Measurements from ENCODE around the gene SLC35F6. TPM values are rescaled to one million over a fixed set of nuclear protein-coding genes. Genes with fewer than 3 reads are reported as not detected.

Gene SLC35F6
- total and polyA plus RNA-seq, 9 of the 15 experiments (the other 6 are each of a cell fraction or from before 2014, with no cell fraction given), result 11.9 to 47.3 (median 22.5) TPM

DNA sequence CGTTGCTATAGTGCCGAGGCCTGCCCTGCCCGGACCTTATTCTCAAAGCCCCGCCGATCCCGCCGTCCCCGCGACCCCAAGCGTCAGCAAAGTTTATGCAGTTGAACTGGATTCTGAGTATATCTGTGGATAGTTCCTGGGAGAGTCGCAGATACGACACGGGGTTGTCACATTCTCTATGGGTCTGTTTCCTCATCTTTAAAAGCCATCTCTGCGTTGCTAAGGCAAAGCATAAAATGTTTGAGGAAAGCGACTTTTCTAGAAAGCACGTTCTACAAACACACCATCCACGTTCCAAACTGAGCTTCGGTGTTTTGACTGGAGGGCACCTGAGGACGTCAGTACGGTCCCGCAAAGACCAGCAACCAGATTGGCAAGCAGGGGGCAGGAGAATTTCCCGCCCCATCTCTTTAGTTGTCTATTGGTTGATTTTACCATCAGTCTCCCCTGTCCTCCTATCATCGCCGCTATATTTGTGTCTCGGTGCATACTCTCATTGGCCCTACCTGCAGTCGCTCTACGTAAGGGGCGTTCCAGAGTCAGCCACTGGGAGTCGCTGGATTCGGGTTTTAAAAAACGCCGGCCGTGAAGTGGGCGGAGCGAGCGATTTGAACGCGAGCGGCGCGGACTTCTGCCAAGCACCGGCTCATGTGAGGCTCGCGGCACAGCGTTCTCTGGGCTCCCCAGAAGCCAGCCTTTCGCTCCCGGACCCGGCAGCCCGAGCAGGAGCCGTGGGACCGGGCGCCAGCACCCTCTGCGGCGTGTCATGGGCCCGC lies 21.5 kb downstream of the SLC35F6 start, which contains the start of gene CENPA (continued):
- TF ChIP-seq, protein P1, sequence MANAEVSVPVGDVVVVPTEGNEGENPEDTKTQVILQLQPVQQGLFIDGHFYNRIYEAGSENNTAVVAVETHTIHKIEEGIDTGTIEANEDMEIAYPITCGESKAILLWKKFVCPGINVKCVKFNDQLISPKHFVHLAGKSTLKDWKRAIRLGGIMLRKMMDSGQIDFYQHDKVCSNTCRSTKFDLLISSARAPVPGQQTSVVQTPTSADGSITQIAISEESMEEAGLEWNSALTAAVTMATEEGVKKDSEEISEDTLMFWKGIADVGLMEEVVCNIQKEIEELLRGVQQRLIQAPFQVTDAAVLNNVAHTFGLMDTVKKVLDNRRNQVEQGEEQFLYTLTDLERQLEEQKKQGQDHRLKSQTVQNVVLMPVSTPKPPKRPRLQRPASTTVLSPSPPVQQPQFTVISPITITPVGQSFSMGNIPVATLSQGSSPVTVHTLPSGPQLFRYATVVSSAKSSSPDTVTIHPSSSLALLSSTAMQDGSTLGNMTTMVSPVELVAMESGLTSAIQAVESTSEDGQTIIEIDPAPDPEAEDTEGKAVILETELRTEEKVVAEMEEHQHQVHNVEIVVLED (CRISPR knock-in tag; IDR thresholded peaks at IDR 0.05), result peak; percentile 78
- peak in 1 of 2 experiments; percentile 21; a peak in 1 of 4 replicates for TF ChIP-seq MAZ (CRISPR knock-in tag; conservative IDR thresholded peaks at IDR 0.05 in 1 of 2, IDR thresholded peaks at IDR 0.05 in 1 of 2)
- TF ChIP-seq MYC (IDR thresholded peaks at IDR 0.05; ENCODE audit: low read depth, low read length), result peak; percentile 86
- peak; percentile 32; the same call in 1 of the 2 replicates for TF ChIP-seq MYC (CRISPR knock-in tag; IDR thresholded peaks at IDR 0.05; ENCODE audit: borderline replicate concordance, low read depth)
- peak; percentile 100 for TF ChIP-seq PKNOX1 (IDR thresholded peaks at IDR 0.05)
- peak in 1 of 2 experiments; percentile 56; a peak in 1 of 4 replicates for TF ChIP-seq RCOR1 (IDR thresholded peaks at IDR 0.05; ENCODE audit: borderline replicate concordance in 1 of 2, low read depth in 2 of 2, low read length in 2 of 2)
- TF ChIP-seq DNMT1 (IDR thresholded peaks at IDR 0.05), result no peak
- no peak for TF ChIP-seq COPS2 (conservative IDR thresholded peaks at IDR 0.05)
- TF ChIP-seq BRD9 (IDR thresholded peaks at IDR 0.05; ENCODE audit: low read depth, partially characterized antibody), result no peak
- 0 out of 2 replicates have a peak, but pooled peaks have one; percentile 48 for TF ChIP-seq RNF2 (IDR thresholded peaks at IDR 0.05)
- peak; percentile 64 for TF ChIP-seq FOXP1 (CRISPR knock-in tag; IDR thresholded peaks at IDR 0.05)
- no peak for TF ChIP-seq BACH1 (tag; IDR thresholded peaks at IDR 0.05)
- TF ChIP-seq THAP7 (CRISPR knock-in tag; IDR thresholded peaks at IDR 0.05), result no peak
- TF ChIP-seq, protein P2, sequence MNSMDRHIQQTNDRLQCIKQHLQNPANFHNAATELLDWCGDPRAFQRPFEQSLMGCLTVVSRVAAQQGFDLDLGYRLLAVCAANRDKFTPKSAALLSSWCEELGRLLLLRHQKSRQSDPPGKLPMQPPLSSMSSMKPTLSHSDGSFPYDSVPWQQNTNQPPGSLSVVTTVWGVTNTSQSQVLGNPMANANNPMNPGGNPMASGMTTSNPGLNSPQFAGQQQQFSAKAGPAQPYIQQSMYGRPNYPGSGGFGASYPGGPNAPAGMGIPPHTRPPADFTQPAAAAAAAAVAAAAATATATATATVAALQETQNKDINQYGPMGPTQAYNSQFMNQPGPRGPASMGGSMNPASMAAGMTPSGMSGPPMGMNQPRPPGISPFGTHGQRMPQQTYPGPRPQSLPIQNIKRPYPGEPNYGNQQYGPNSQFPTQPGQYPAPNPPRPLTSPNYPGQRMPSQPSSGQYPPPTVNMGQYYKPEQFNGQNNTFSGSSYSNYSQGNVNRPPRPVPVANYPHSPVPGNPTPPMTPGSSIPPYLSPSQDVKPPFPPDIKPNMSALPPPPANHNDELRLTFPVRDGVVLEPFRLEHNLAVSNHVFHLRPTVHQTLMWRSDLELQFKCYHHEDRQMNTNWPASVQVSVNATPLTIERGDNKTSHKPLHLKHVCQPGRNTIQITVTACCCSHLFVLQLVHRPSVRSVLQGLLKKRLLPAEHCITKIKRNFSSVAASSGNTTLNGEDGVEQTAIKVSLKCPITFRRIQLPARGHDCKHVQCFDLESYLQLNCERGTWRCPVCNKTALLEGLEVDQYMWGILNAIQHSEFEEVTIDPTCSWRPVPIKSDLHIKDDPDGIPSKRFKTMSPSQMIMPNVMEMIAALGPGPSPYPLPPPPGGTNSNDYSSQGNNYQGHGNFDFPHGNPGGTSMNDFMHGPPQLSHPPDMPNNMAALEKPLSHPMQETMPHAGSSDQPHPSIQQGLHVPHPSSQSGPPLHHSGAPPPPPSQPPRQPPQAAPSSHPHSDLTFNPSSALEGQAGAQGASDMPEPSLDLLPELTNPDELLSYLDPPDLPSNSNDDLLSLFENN (IDR thresholded peaks at IDR 0.05; ENCODE audit: low read depth in 2 of 2, low read length in 2 of 2), result peak in 1 of 2 experiments; percentile 22; a peak in 1 of 4 replicates
- TF ChIP-seq TGIF2 (CRISPR knock-in tag; IDR thresholded peaks at IDR 0.05), result no peak
- peak; percentile 99 for TF ChIP-seq NFYB (IDR thresholded peaks at IDR 0.05; ENCODE audit: extremely low read depth, insufficient read length)
- TF ChIP-seq MBD2 (IDR thresholded peaks at IDR 0.05; ENCODE audit: borderline replicate concordance, low read depth), result peak; percentile 99
- peak; percentile 32; the same call in 1 of the 2 replicates for TF ChIP-seq RFX1 (IDR thresholded peaks at IDR 0.05)
- TF ChIP-seq ZNF121 (CRISPR knock-in tag; conservative IDR thresholded peaks at IDR 0.05), result no peak
- TF ChIP-seq HMGN3 (IDR thresholded peaks at IDR 0.05; ENCODE audit: borderline replicate concordance, extremely low read depth, insufficient read length, low read depth, low read length), result peak; percentile 80
- no peak for TF ChIP-seq CCAR2 (IDR thresholded peaks at IDR 0.05; ENCODE audit: low read depth, low read length)

All from K562 (cell line).